NCI-H748 (cell line): ENCODE data around the gene MTCH1.

Experiments
- DNase-seq: peaks from one replicate; lab custom pipeline; 2025; ENCODE audit not compliant: unreplicated experiment; lab: John Stamatoyannopoulos, UW

Gene MTCH1

GRCh38 chr6:36927691-36928546 is 58.1 kb downstream of the MTCH1 start:
- DNase-seq: no peak

GRCh38 chr6:36926708-36927513 is 59.1 kb downstream of the MTCH1 start:
- DNase-seq: no peak

GRCh38 chr6:36925809-36926208 is 60.2 kb downstream of the MTCH1 start:
- no peak for DNase-seq

GRCh38 chr6:36924778-36925374 is 61.1 kb downstream of the MTCH1 start:
- DNase-seq: no peak

GRCh38 chr6:36924131-36924530 is 61.9 kb downstream of the MTCH1 start:
- DNase-seq: no peak

GRCh38 chr6:36920546-36920945 is 65.5 kb downstream of the MTCH1 start:
- no peak for DNase-seq

GRCh38 chr6:36920049-36920448 is 65.9 kb downstream of the MTCH1 start:
- no peak for DNase-seq
